Right hindlimb (tissue), 1 donor: ENCODE results near the gene DNAJB13.

Source experiments
- DNase-seq: peaks from one replicate; pipeline ENCODE4 v3.0.0-alpha.2; 2018

DNAJB13 gene

DNA sequence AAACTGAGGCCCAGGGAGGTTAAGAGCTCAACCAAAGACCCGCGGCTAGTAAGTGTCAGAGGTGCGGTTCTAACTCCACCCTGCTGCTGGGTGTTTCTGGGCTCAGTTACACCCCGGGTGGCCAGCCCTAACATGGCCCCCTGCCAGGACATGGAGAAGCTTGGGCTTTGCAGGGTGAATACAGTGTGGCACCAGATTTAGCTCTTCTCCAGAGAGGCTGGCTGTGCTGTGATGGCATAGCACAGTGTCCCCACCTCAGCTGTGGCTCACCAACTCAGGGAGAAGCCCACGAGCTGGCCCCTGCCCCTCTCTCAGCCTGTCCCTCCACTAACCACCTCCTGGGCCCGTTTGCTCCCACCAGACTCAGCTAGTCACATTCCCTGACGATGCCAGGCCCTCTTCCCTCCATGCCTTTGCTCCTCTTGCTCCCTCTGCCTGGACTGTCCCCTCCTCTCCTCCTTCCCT, 51.0 kb downstream of the DNAJB13 start:
- DNase-seq: no peak

GRCh38 chr11:74002832-74003231, 52.0 kb downstream of the DNAJB13 start:
- DNase-seq: no peak

DNA sequence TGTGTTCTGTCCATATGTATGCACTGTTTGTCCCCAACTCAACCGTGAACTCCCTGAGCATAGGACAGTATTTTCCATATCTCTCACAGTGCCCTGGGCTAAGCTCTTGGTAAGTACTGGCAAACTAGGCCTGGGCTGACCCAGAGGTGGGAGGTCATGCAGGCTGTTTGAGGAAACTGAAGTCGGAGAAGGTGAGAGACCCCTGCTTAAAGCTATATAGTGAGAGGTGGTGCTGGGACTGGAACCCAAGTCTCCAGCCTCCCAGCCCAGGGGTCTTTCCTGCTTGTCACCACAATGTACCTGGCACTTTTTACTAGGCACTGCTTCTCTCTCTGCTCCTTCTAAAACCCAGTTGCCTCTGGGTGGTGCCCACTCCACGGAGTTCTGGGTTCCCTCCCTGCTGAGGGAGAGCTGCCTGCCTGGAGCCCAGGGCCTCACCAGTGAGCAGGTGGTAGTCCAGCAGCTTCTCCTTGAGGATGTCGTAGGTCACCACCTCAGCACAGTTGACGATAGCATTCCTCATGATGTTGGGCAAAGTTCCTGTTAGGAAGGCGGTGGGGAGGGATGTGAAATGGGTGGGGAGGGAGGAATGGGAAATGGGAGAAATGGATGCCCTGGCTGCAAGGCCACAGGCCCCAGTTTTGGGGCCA, 53.3 kb downstream of the DNAJB13 start:
- no peak for DNase-seq

GRCh38 chr11:74004759-74005615, 54.2 kb downstream of the DNAJB13 start:
- DNase-seq: no peak

- DNase-seq: no peak
These were observed 55.1 kb downstream of the DNAJB13 start for GRCh38 chr11:74005721-74006517.

- DNase-seq: no peak
These were observed 56.0 kb downstream of the DNAJB13 start for GRCh38 chr11:74006743-74007304.

GRCh38 chr11:74007691-74008372, 57.0 kb downstream of the DNAJB13 start:
- DNase-seq: no peak

- no peak for DNase-seq
These were observed 57.8 kb downstream of the DNAJB13 start, which contains the start of gene UCP3 for GRCh38 chr11:74008373-74009229. Gene UCP3 (minus strand): TSS chr11:74009085. CDS start chr11:74007042, 2,043 bp downstream.

DNA sequence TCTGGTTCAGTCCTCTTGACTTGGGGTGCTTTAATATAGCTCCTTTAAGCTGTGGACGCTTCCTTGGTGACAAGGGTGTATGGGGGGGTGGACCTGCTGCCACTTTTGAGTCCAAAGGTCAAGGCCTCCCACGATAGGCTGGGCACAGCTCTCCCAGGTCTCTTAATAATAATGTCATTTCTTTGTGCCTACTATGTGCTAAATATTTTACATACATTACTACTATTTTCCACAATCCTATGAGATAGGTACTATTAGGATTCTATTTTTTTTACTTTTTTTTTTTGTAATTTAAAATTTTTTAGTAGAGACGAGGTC, 58.4 kb downstream of the DNAJB13 start:
- DNase-seq: no peak

- DNase-seq: no peak
These were observed 59.0 kb downstream of the DNAJB13 start for GRCh38 chr11:74009675-74010305.

GRCh38 chr11:74010306-74011300, 59.8 kb downstream of the DNAJB13 start:
- no peak for DNase-seq

GRCh38 chr11:74011360-74012073, 60.7 kb downstream of the DNAJB13 start:
- DNase-seq: no peak

- DNase-seq: no peak
These were observed 61.4 kb downstream of the DNAJB13 start for GRCh38 chr11:74012074-74012809.

- DNase-seq: no peak
These were observed 62.3 kb downstream of the DNAJB13 start for GRCh38 chr11:74013141-74013540.

DNA sequence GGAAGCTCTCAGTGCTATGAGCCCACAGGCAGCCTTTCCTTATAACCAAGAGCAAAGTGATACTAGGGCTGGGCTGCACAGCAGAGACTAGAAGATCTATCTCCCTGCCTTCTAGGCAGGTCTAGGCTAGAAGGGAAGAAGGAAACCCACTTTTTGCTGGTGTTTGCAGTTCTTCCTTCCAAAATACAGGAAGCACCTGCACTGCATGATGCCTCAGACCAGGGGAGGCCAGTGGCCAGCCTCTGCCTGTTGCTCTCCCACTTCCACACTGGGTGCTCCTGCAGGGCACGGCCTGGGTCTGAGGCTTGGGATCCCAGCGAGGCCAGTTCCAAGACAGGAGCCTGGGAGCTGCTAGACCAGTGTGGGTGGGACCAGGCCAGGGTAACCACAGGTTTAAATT, 64.1 kb downstream of the DNAJB13 start:
- no peak for DNase-seq

- no peak for DNase-seq
These were observed 65.3 kb downstream of the DNAJB13 start for GRCh38 chr11:74015919-74016684.

DNA sequence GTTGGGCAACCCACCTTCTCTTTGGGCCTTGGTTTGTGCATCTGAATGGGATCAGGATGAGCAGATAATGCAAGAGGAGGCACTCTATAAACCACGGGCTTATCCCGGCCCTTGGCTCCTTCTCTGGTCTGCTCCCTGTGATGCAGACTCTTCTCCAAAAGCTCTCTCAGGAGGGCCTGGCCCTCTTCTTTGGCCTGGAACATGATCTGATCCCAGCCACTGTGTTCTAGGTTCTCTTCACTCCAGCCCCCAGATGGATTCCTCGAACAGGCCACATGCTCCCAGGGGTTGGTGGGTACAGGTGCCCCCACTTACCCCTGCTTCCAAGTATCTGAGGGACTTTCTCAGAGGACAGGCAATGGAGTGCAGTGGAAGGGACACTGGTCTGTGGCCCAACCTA, 66.8 kb downstream of the DNAJB13 start:
- no peak for DNase-seq
